ENCODE data around the gene AKT1S1.

Gene AKT1S1

GRCh38 chr19:49873834-49874233, 3.3 kb downstream of the AKT1S1 start:
- Histone ChIP-seq H3K36me3 (ENCODE audit: control insufficient read depth, insufficient read depth, low read length) (no peaks in the 10 kb centered on the region), H3K9me3 (ENCODE audit: control insufficient read depth, low read length) (no peaks in the 10 kb centered on the region), H3K27ac (no peak overlapping the region), H3K27me3 (ENCODE audit: control insufficient read depth, insufficient read depth, low read length) (no peaks in the 10 kb centered on the region), H3K4me2 (ENCODE audit: low read length) (no peak overlapping the region), H3K4me3 (ENCODE audit: low read depth, low read length) (no peak overlapping the region), H3K79me2 (peaks cover 14% of the 10 kb centered on the region), H2AFZ (no peak overlapping the region), H3K4me1 (peaks cover 14% of the 10 kb centered on the region), H3K9ac (no peak overlapping the region)
- TF ChIP-seq CTCF (IDR thresholded peaks at IDR 0.05) = no peak

DNA sequence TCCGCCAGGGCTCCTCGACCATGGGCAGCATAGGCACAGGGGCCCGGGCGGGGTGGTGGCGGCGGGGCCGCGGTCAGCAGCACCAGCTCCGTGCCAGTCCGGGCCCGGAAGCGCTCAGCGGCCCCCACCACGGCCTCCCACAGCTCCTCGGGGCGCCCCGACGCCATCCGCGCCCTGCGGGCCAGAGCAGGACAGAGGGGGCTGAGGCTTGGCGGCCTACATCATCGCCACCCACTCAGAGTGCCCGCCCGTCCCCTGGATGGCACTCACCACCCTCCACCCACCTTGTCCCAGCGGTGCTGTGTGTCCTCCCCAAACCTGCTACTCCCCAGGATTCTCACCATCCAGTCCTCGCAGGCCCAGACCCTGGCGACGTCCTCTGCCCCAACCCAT, 4.0 kb downstream of the AKT1S1 start:
- Histone ChIP-seq H3K27me3 (ENCODE audit: control insufficient read depth, insufficient read depth, low read length) (no peaks in the 10 kb centered on the region), H3K9ac (no peak overlapping the region), H3K79me2 (peaks cover 14% of the 10 kb centered on the region), H3K4me3 (ENCODE audit: low read depth, low read length) (no peak overlapping the region), H3K9me3 (ENCODE audit: control insufficient read depth, low read length) (no peaks in the 10 kb centered on the region), H3K36me3 (ENCODE audit: control insufficient read depth, insufficient read depth, low read length) (no peaks in the 10 kb centered on the region), H3K27ac (no peak overlapping the region), H2AFZ (no peak overlapping the region), H3K4me2 (ENCODE audit: low read length) (no peak overlapping the region), H3K4me1 (peaks cover 20% of the 10 kb centered on the region)
- no peak for TF ChIP-seq CTCF (IDR thresholded peaks at IDR 0.05)

GRCh38 chr19:49872245-49873128, 4.7 kb downstream of the AKT1S1 start:
- Histone ChIP-seq H3K4me1 (peaks cover 20% of the 10 kb centered on the region), H3K27ac (no peak overlapping the region)

DNA sequence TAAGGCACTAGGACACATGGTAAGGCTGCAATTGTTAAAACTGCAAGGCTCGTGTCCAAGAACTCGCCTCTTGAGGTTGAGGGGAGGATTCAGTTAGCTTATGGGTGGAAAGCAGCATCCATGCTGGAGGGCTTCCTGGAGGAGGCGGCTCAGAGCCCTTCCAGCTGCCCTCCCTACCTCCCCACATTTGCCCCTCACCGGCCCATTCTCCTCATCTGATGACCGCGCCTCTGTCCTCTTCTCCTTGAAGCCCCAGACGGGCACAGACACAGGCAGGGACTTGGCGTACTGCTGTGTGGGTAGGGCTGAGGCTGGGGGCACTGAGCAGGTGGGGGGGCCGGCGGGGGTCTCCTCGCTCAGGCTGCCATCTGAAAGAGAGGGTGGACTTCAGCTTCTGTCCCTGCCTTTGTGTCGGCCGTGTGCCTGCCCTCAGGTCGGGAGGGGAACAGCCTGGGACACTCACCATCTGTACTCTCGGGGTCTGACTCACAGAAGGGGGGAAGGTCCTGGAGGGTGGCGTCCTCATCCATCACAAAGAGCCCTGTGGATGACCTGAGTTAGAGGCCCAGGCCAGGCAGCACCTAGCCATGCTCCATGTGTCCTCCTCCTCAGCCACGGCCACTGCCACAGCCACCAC, 5.7 kb downstream of the AKT1S1 start:
- peaks cover 22% of the 10 kb centered on the region for H3K4me1 ChIP-seq
- H2AFZ ChIP-seq = no peak overlapping the region
- no peak for TF ChIP-seq CTCF (IDR thresholded peaks at IDR 0.05)

More at GRCh38 chr19:49872245-49873128, 4.7 kb downstream of the AKT1S1 start:
- H3K9ac ChIP-seq = no peak overlapping the region
- no peak overlapping the region for H3K4me3 ChIP-seq (ENCODE audit: low read depth, low read length)
- no peak for TF ChIP-seq CTCF (IDR thresholded peaks at IDR 0.05)
- H2AFZ ChIP-seq = no peak overlapping the region
- H3K36me3 ChIP-seq (ENCODE audit: control insufficient read depth, insufficient read depth, low read length) = no peaks in the 10 kb centered on the region
- H3K9me3 ChIP-seq (ENCODE audit: control insufficient read depth, low read length) = no peaks in the 10 kb centered on the region
- H3K79me2 ChIP-seq = peaks cover 14% of the 10 kb centered on the region
- H3K27me3 ChIP-seq (ENCODE audit: control insufficient read depth, insufficient read depth, low read length) = no peaks in the 10 kb centered on the region
- H3K4me2 ChIP-seq (ENCODE audit: low read length) = no peak overlapping the region

More for the DNA sequence above, 5.7 kb downstream of the AKT1S1 start:
- Histone ChIP-seq H3K27ac (no peak overlapping the region), H3K27me3 (ENCODE audit: control insufficient read depth, insufficient read depth, low read length) (no peaks in the 10 kb centered on the region), H3K36me3 (ENCODE audit: control insufficient read depth, insufficient read depth, low read length) (no peaks in the 10 kb centered on the region), H3K4me2 (ENCODE audit: low read length) (no peak overlapping the region), H3K9ac (no peak overlapping the region), H3K9me3 (ENCODE audit: control insufficient read depth, low read length) (no peaks in the 10 kb centered on the region), H3K4me3 (ENCODE audit: low read depth, low read length) (no peak overlapping the region), H3K79me2 (peaks cover 16% of the 10 kb centered on the region)
